NCI-H1436 treated with DMSO at 0.1 percent for 48 hours (cell line): ENCODE measurements around the gene AMBRA1.
"Not testable (repeated sequence)": the region's sequence is repeated elsewhere in the genome, so short reads cannot be mapped to it uniquely, and the experiment has no call there.

Experiments used
- DNase-seq: peaks from one replicate; lab custom pipeline; 2025; lab: John Stamatoyannopoulos, UW

The AMBRA1 gene

GRCh38 chr11:46533396-46534100 is 60.3 kb downstream of the AMBRA1 start:
- DNase-seq = no peak

GRCh38 chr11:46529928-46530574 is 63.8 kb downstream of the AMBRA1 start:
- no peak for DNase-seq

GRCh38 chr11:46529095-46529905 is 64.5 kb downstream of the AMBRA1 start:
- DNase-seq = no peak

- DNase-seq = no peak
Observed at GRCh38 chr11:46528445-46529094, 65.3 kb downstream of the AMBRA1 start.

GRCh38 chr11:46527591-46528130 is 66.2 kb downstream of the AMBRA1 start:
- no peak for DNase-seq

- DNase-seq = no peak
Observed at GRCh38 chr11:46526216-46527215, 67.3 kb downstream of the AMBRA1 start.

- no peak for DNase-seq
Observed at GRCh38 chr11:46524201-46524770, 69.5 kb downstream of the AMBRA1 start.

GRCh38 chr11:46523290-46523689 is 70.5 kb downstream of the AMBRA1 start:
- DNase-seq = no peak

- DNase-seq = no peak
Observed at GRCh38 chr11:46522682-46523281, 71.0 kb downstream of the AMBRA1 start.

- no peak for DNase-seq
Observed at GRCh38 chr11:46521961-46522681, 71.7 kb downstream of the AMBRA1 start.

- DNase-seq = no peak
Observed at GRCh38 chr11:46520971-46521745, 72.7 kb downstream of the AMBRA1 start.

- DNase-seq = no peak
Observed at GRCh38 chr11:46519351-46519750, 74.5 kb downstream of the AMBRA1 start.

- not testable (repeated sequence) for DNase-seq
Observed at GRCh38 chr11:46518928-46519327, 74.9 kb downstream of the AMBRA1 start.

- no peak for DNase-seq
Observed at GRCh38 chr11:46514370-46514769, 79.5 kb downstream of the AMBRA1 start.

GRCh38 chr11:46513934-46514342 is 79.9 kb downstream of the AMBRA1 start:
- no peak for DNase-seq

- no peak for DNase-seq
Observed at GRCh38 chr11:46512261-46512881, 81.5 kb downstream of the AMBRA1 start.

- no peak for DNase-seq
Observed at GRCh38 chr11:46511342-46511741, 82.5 kb downstream of the AMBRA1 start.

GRCh38 chr11:46508360-46508759 is 85.5 kb downstream of the AMBRA1 start:
- DNase-seq = no peak
